ENCODE data around the gene KHNYN.

Gene KHNYN

GRCh38 chr14:24428628-24429394 is 943 bp upstream of the KHNYN start:
- no CpG with 5 or more reads among the region's 18 CpGs for WGBS (ENCODE audit: extremely low coverage, insufficient coverage, insufficient read length)
- H2BK12ac ChIP-seq (ENCODE audit: low read length), result no peak overlapping the region

GRCh38 chr14:24430143-24430681 is 458 bp downstream of the KHNYN start:
- Histone ChIP-seq H3K9ac (ENCODE audit: low read length) (peak overlapping the region; percentile 85), H3K27me3 (ENCODE audit: insufficient read depth, low read length) (no peaks in the 10 kb centered on the region), H2AK5ac (ENCODE audit: low read length) (peak overlapping the region; percentile 75), H2BK5ac (ENCODE audit: low read depth, low read length, poor library complexity) (peak overlapping the region; percentile 91), H4K91ac (ENCODE audit: low read depth, low read length) (peak overlapping the region; percentile 89), H3K18ac (ENCODE audit: low read length) (peak overlapping the region; percentile 90), H2AFZ (ENCODE audit: insufficient read depth, low read length, poor library complexity) (peak overlapping the region; percentile 79), H3K23ac (ENCODE audit: low read length) (no peak overlapping the region), H3K27ac (ENCODE audit: low read depth, low read length) (peak overlapping the region; percentile 68), H3K36me3 (ENCODE audit: control insufficient read depth in 1 of 2, insufficient read depth in 2 of 2, low read length in 2 of 2) (peaks cover 11 to 14% of the 10 kb centered on the region in 2 experiments), H3K4me1 (ENCODE audit: control insufficient read depth in 1 of 2, insufficient read depth in 2 of 2, low read length in 2 of 2) (peaks cover 10 to 18% of the 10 kb centered on the region in 2 experiments), H2BK12ac (ENCODE audit: low read length) (peak overlapping the region; percentile 29), H3K4ac (ENCODE audit: low read depth, low read length) (peak overlapping the region; percentile 37), H4K12ac (ENCODE audit: low read depth, low read length) (peak overlapping the region; percentile 82), H4K8ac (ENCODE audit: low read depth, low read length) (peak overlapping the region; percentile 78), H3K4me2 (ENCODE audit: low read length) (peak overlapping the region; percentile 79), H3K79me2 (ENCODE audit: control insufficient read depth, insufficient read depth, low read length, poor library complexity) (peaks cover 7% of the 10 kb centered on the region), H2BK120ac (ENCODE audit: insufficient read depth, low read length, poor library complexity) (peak overlapping the region; percentile 75), H3K79me1 (ENCODE audit: low read length) (peaks cover 12% of the 10 kb centered on the region), H3K9me3 (ENCODE audit: insufficient read depth, low read depth, low read length) (peaks cover 3% of the 10 kb centered on the region), H3K14ac (ENCODE audit: low read length) (peak overlapping the region; percentile 90), H3K4me3 (ENCODE audit: low read depth, low read length) (peak overlapping the region; percentile 63)
- peak; percentile 54 to 68 for DNase-seq
- WGBS (ENCODE audit: extremely low coverage, insufficient coverage, insufficient read length), result no CpG with 5 or more reads among the region's 28 CpGs

More at GRCh38 chr14:24428628-24429394, 943 bp upstream of the KHNYN start:
- Histone ChIP-seq H3K9ac (ENCODE audit: low read length) (no peak overlapping the region), H2BK5ac (ENCODE audit: low read depth, low read length, poor library complexity) (no peak overlapping the region), H4K12ac (ENCODE audit: low read depth, low read length) (peak overlapping the region; percentile 52), H3K18ac (ENCODE audit: low read length) (no peak overlapping the region), H3K27ac (ENCODE audit: low read depth, low read length) (no peak overlapping the region), H3K36me3 (ENCODE audit: control insufficient read depth in 1 of 2, insufficient read depth in 2 of 2, low read length in 2 of 2) (peaks cover 11 to 14% of the 10 kb centered on the region in 2 experiments), H2AK5ac (ENCODE audit: low read length) (peak overlapping the region; percentile 11), H3K14ac (ENCODE audit: low read length) (no peak overlapping the region), H3K4ac (ENCODE audit: low read depth, low read length) (no peak overlapping the region), H3K4me3 (ENCODE audit: low read depth, low read length) (no peak overlapping the region), H3K9me3 (ENCODE audit: insufficient read depth, low read depth, low read length) (peaks cover 3% of the 10 kb centered on the region), H3K79me1 (ENCODE audit: low read length) (peaks cover 12% of the 10 kb centered on the region), H2AFZ (ENCODE audit: insufficient read depth, low read length, poor library complexity) (no peak overlapping the region), H4K91ac (ENCODE audit: low read depth, low read length) (peak overlapping the region; percentile 78), H4K8ac (ENCODE audit: low read depth, low read length) (peak overlapping the region; percentile 78), H3K4me1 (ENCODE audit: control insufficient read depth in 1 of 2, insufficient read depth in 2 of 2, low read length in 2 of 2) (peaks cover 10 to 18% of the 10 kb centered on the region in 2 experiments), H3K79me2 (ENCODE audit: control insufficient read depth, insufficient read depth, low read length, poor library complexity) (peaks cover 7% of the 10 kb centered on the region), H3K4me2 (ENCODE audit: low read length) (no peak overlapping the region), H3K27me3 (ENCODE audit: insufficient read depth, low read length) (no peaks in the 10 kb centered on the region), H2BK120ac (ENCODE audit: insufficient read depth, low read length, poor library complexity) (no peak overlapping the region), H3K23ac (ENCODE audit: low read length) (no peak overlapping the region)
- no peak for DNase-seq

GRCh38 chr14:24430682-24431568 is 1.2 kb downstream of the KHNYN start:
- H3K79me1 ChIP-seq (ENCODE audit: low read length), result peaks cover 12% of the 10 kb centered on the region
- H2AK5ac ChIP-seq (ENCODE audit: low read length), result peak overlapping the region; percentile 75
- peak overlapping the region; percentile 78 for H4K8ac ChIP-seq (ENCODE audit: low read depth, low read length)
- peak overlapping the region; percentile 71 for H2BK5ac ChIP-seq (ENCODE audit: low read depth, low read length, poor library complexity)
- H3K27ac ChIP-seq (ENCODE audit: low read depth, low read length), result peak overlapping the region; percentile 68
- peak overlapping the region; percentile 47 for H2BK12ac ChIP-seq (ENCODE audit: low read length)
- no peaks in the 10 kb centered on the region for H3K27me3 ChIP-seq (ENCODE audit: insufficient read depth, low read length)
- H4K12ac ChIP-seq (ENCODE audit: low read depth, low read length), result peak overlapping the region; percentile 78
- peak overlapping the region; percentile 89 for H4K91ac ChIP-seq (ENCODE audit: low read depth, low read length)
- peak overlapping the region; percentile 90 for H3K14ac ChIP-seq (ENCODE audit: low read length)
- H2BK120ac ChIP-seq (ENCODE audit: insufficient read depth, low read length, poor library complexity), result peak overlapping the region; percentile 23
- H3K18ac ChIP-seq (ENCODE audit: low read length), result peak overlapping the region; percentile 83
- DNase-seq, result peak; percentile 28 to 61
- peak overlapping the region; percentile 30 for H2AFZ ChIP-seq (ENCODE audit: insufficient read depth, low read length, poor library complexity)
- H3K79me2 ChIP-seq (ENCODE audit: control insufficient read depth, insufficient read depth, low read length, poor library complexity), result peaks cover 7% of the 10 kb centered on the region
- WGBS (ENCODE audit: extremely low coverage, insufficient coverage, insufficient read length), result no CpG with 5 or more reads among the region's 19 CpGs
- peaks cover 10 to 18% of the 10 kb centered on the region in 2 experiments for H3K4me1 ChIP-seq (ENCODE audit: control insufficient read depth in 1 of 2, insufficient read depth in 2 of 2, low read length in 2 of 2)
- H3K36me3 ChIP-seq (ENCODE audit: control insufficient read depth in 1 of 2, insufficient read depth in 2 of 2, low read length in 2 of 2), result peaks cover 12 to 15% of the 10 kb centered on the region in 2 experiments
- H3K4me3 ChIP-seq (ENCODE audit: low read depth, low read length), result peak overlapping the region; percentile 63
- H3K9me3 ChIP-seq (ENCODE audit: insufficient read depth, low read depth, low read length), result peaks cover 3% of the 10 kb centered on the region
- H3K23ac ChIP-seq (ENCODE audit: low read length), result no peak overlapping the region
- H3K4ac ChIP-seq (ENCODE audit: low read depth, low read length), result peak overlapping the region; percentile 37
- H3K9ac ChIP-seq (ENCODE audit: low read length), result peak overlapping the region; percentile 10
- H3K4me2 ChIP-seq (ENCODE audit: low read length), result peak overlapping the region; percentile 79
